ENCODE data around the gene WASF2. TPM values are rescaled to one million over a fixed set of nuclear protein-coding genes. Genes with fewer than 3 reads are reported as not detected.
"Not testable (repeated sequence)": the region's sequence is repeated elsewhere in the genome, so short reads cannot be mapped to it uniquely, and the experiment has no call there.

Gene WASF2
- total RNA-seq, 1 experiment from 2014 or later, result 134 TPM

GRCh38 chr1:27435566-27436203, 54.3 kb downstream of the WASF2 start:
- DNase-seq, result no peak
- no peak overlapping the region for H2AFZ ChIP-seq
- no peak overlapping the region for H3K4me3 ChIP-seq
- intact Hi-C loops (cut with micrococcal nuclease; ENCODE audit: unreplicated experiment), result no loop called here
- no peaks in the 10 kb centered on the region for H3K36me3 ChIP-seq (ENCODE audit: low read depth)
- CTCF ChIA-PET, result interaction anchor here (1.1 kb wide), 1 partner anchor 121 kb away, joined by 4 read pairs; no protein-coding TSS in a partner anchor
- no peaks in the 10 kb centered on the region for H3K9me3 ChIP-seq (ENCODE audit: insufficient read depth, low read depth)
- H3K4me2 ChIP-seq, result no peak overlapping the region
- POLR2A ChIA-PET (ENCODE audit: unreplicated experiment), result interaction anchor here (0.8 kb wide), 1 partner anchor 1154 kb away, joined by 3 read pairs; no protein-coding TSS in a partner anchor
- no TSS peak for BruUV-seq (replicated peaks)
- H3K9me2 ChIP-seq (ENCODE audit: insufficient read depth), result no peaks in the 10 kb centered on the region
- H4K20me1 ChIP-seq (ENCODE audit: insufficient read depth), result no peaks in the 10 kb centered on the region; the same call in 1 of the 2 replicates
- 0 out of 2 replicates have a peak overlapping the region, but pooled peaks have one; percentile 69 for H3K27ac ChIP-seq
- TF ChIP-seq CTCF (conservative IDR thresholded peaks at IDR 0.05) (no peak), EZH2 (IDR thresholded peaks at IDR 0.05; ENCODE audit: low read depth) (no peak)
- H3F3A ChIP-seq (ENCODE audit: insufficient read depth, low read depth), result peaks cover 8% of the 10 kb centered on the region; the same call in 1 of the 2 replicates
- no peaks in the 10 kb centered on the region for H3K27me3 ChIP-seq (ENCODE audit: insufficient read depth, low read depth)
- H3K4me1 ChIP-seq (replicated peaks; ENCODE audit: insufficient read depth), result peaks cover 32% of the 10 kb centered on the region
- peaks cover 52% of the 10 kb centered on the region for H3K79me2 ChIP-seq (ENCODE audit: low read depth)

GRCh38 chr1:27433706-27434105, 56.3 kb downstream of the WASF2 start:
- CTCF ChIA-PET, result interaction anchor here (0.6 to 0.8 kb wide), 2 partner anchors 105 to 169 kb away, joined by 3 to 5 read pairs; no protein-coding TSS in a partner anchor
- peaks cover 8% of the 10 kb centered on the region; the same call in 1 of the 2 replicates for H3F3A ChIP-seq (ENCODE audit: insufficient read depth, low read depth)
- H3K9me3 ChIP-seq (ENCODE audit: insufficient read depth, low read depth), result no peaks in the 10 kb centered on the region
- intact Hi-C loops (cut with micrococcal nuclease; ENCODE audit: unreplicated experiment), result no loop called here
- H3K36me3 ChIP-seq (ENCODE audit: low read depth), result no peaks in the 10 kb centered on the region
- BruUV-seq (replicated peaks), result no TSS peak
- peaks cover 43% of the 10 kb centered on the region for H3K79me2 ChIP-seq (ENCODE audit: low read depth)
- H3K4me2 ChIP-seq, result no peak overlapping the region
- no peaks in the 10 kb centered on the region for H3K9me2 ChIP-seq (ENCODE audit: insufficient read depth)
- H2AFZ ChIP-seq, result no peak overlapping the region
- H3K4me1 ChIP-seq (replicated peaks; ENCODE audit: insufficient read depth), result peaks cover 30% of the 10 kb centered on the region
- no peaks in the 10 kb centered on the region; the same call in 1 of the 2 replicates for H4K20me1 ChIP-seq (ENCODE audit: insufficient read depth)
- no peak overlapping the region for H3K4me3 ChIP-seq
- POLR2A ChIA-PET (ENCODE audit: unreplicated experiment), result interaction anchor here (0.6 kb wide), 1 partner anchor 645 kb away, joined by 3 read pairs; no protein-coding TSS in a partner anchor
- DNase-seq, result no peak
- no peak overlapping the region for H3K27ac ChIP-seq
- TF ChIP-seq EZH2 (IDR thresholded peaks at IDR 0.05; ENCODE audit: low read depth) (no peak), CTCF (conservative IDR thresholded peaks at IDR 0.05) (no peak)
- H3K27me3 ChIP-seq (ENCODE audit: insufficient read depth, low read depth), result no peaks in the 10 kb centered on the region

- H3K9me2 ChIP-seq (ENCODE audit: insufficient read depth); H2AFZ ChIP-seq; BruUV-seq (replicated peaks); H3K4me2 ChIP-seq; H3K36me3 ChIP-seq (ENCODE audit: low read depth); H3K27ac ChIP-seq; H3K4me3 ChIP-seq; H3K27me3 ChIP-seq (ENCODE audit: insufficient read depth, low read depth); POLR2A ChIA-PET (ENCODE audit: unreplicated experiment); intact Hi-C loops (cut with micrococcal nuclease; ENCODE audit: unreplicated experiment); H3F3A ChIP-seq (ENCODE audit: insufficient read depth, low read depth); H3K9me3 ChIP-seq (ENCODE audit: insufficient read depth, low read depth); DNase-seq; CTCF ChIA-PET; H4K20me1 ChIP-seq (ENCODE audit: insufficient read depth): not testable (repeated sequence)
- H3K79me2 ChIP-seq (ENCODE audit: low read depth), result peaks cover 33% of the 10 kb centered on the region
- H3K4me1 ChIP-seq (replicated peaks; ENCODE audit: insufficient read depth), result peaks cover 20% of the 10 kb centered on the region
Measured at GRCh38 chr1:27432725-27433124, 57.2 kb downstream of the WASF2 start.

Data from PC-9 (cell line).